VCaP (cell line): ENCODE data around the gene ZBTB8OS.
A peak's percentile ranks its signal among the peaks of the same experiment; 100 is the strongest.

Experiments
- H3K27ac ChIP-seq: fragments of 450-650 bp; 2 replicates; pipeline ENCODE4 v1.5.1; 2017
- CTCF ChIP-seq: fragments of 450-650 bp; conservative IDR thresholded peaks from 2 replicates; pipeline ENCODE4 v1.5.1; 2017; ENCODE audit warnings: mild to moderate bottlenecking, moderate library complexity

ZBTB8OS gene

GRCh38 chr1:32666901-32667566, 16.7 kb upstream of the ZBTB8OS start:
- no peak overlapping the region for H3K27ac ChIP-seq
- no peak for TF ChIP-seq CTCF

- TF ChIP-seq CTCF = no peak
- H3K27ac ChIP-seq = no peak overlapping the region
Measured at GRCh38 chr1:32665915-32666314, 15.6 kb upstream of the ZBTB8OS start.

- no peak overlapping the region for H3K27ac ChIP-seq
- TF ChIP-seq CTCF = no peak
Measured at GRCh38 chr1:32659581-32659980, 9.2 kb upstream of the ZBTB8OS start.

- TF ChIP-seq CTCF = no peak
- peak overlapping the region; percentile 99 for H3K27ac ChIP-seq
Measured at GRCh38 chr1:32652244-32652962, 2.1 kb upstream of the ZBTB8OS start.

GRCh38 chr1:32651461-32652073, 1.2 kb upstream of the ZBTB8OS start:
- TF ChIP-seq CTCF = no peak
- peak overlapping the region; percentile 99 for H3K27ac ChIP-seq

- H3K27ac ChIP-seq = peak within 1 kb of the TSS; percentile 99
- TF ChIP-seq CTCF = no peak
Measured at GRCh38 chr1:32650752-32651460, 556 bp upstream of the ZBTB8OS start, which contains the start of gene RBBP4. Gene RBBP4 (plus strand): TSS chr1:32651208. CDS start chr1:32651307, 99 bp downstream.
